HG03354 (cell line): Measurements from ENCODE around the gene ARMC8.
A peak's percentile ranks its signal among the peaks of the same experiment; 100 is the strongest.

Source experiments
- ATAC-seq: cut with Tn5 transposase; IDR thresholded peaks from one replicate; pipeline ENCODE4 v1.9.1; 2021; ENCODE audit warnings: mild to moderate bottlenecking; ENCODE audit not compliant: unreplicated experiment, poor library complexity, severe bottlenecking

The ARMC8 gene

DNA sequence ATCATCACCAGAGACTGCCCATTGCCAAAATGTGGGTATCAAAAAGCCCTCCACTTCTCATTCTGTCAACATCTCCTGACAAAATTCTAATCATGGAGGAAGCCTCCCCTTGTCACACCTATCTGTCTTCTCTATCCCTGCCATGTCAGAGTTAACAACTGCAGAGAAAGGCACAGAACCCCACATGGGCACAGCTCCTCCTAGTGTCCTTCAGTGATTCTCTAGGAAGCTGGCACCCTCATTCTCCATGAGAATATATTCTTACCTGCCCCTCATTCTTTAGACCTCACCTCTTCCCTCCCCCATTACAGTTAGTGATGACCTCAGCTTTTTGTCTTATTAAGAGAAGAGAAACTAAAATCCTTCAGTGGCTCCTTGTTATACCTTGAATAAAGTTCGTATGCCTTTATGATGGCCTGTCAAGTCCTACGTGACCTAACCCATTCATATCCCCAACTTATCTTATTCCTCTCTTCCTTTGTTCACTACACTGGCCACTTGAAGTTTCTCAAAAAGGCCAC is 97.9 kb downstream of the ARMC8 start:
- ATAC-seq = no peak

GRCh38 chr3:138289260-138289659 is 102.2 kb downstream of the ARMC8 start:
- no peak for ATAC-seq

DNA sequence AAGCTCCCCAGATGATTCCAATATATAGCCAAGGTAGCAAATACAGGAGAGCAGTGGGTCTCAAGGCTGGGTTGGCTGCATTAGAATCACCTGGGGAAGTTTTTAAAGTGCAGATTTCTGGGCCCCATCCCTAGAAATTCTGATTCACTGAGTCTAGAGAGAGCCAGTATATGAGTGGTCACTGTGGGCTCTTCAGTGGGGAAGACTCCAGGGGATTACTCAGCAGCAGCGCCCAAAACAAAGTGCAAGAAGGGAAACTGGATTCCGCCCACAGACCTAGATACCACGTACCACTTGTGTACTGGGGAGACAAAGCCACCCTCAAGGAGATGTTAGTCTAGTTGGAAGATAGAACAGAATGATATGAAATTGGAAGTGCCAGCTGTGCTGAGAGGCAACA is 102.6 kb downstream of the ARMC8 start:
- no peak for ATAC-seq

GRCh38 chr3:138296639-138297038 is 109.5 kb downstream of the ARMC8 start:
- ATAC-seq = no peak

DNA sequence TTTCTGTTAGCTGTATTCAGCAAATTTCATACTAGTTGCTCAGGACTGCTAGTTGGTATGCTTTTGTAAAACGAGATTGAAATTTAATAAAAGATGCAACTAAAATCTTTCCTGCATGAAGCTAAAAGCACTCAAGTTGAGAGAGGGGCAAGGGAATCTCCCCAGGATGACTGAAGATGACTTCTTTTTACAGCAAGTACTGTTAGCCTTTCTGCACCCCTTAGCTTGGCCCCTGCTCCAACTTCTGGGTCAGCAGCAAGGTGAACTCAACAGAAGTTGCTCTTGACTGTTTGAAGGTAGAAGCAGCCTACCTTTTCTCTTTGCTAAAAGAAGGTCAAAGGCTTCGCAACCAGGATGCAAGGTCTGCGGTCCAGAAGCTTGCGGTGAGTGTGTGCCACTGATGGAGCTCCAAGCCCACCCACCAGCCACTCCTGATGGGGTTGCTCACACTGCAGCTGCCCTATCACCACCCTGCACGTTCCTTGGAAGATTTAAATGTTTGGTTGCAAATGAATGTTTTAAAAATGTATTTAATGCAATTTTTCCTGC is 110.0 kb downstream of the ARMC8 start:
- ATAC-seq = no peak

DNA sequence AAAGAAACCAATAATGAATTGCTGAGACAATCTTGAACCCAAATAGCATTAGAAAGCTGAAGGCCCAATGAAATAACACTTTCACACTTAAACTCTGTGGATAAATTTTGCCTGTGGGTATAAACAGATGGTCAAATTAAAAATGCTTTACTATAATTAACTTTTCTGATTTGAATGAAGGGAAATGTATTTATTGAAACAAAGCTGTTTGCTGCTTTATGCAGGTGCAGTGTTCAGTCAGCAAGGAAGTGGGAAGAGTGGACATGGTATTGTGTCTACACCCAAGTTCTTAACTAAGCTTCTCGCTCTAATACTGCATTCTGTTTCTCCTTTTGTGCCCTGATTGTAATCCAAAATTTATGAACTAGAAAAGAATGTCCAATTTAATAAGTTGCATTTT is 110.8 kb downstream of the ARMC8 start:
- ATAC-seq = no peak

DNA sequence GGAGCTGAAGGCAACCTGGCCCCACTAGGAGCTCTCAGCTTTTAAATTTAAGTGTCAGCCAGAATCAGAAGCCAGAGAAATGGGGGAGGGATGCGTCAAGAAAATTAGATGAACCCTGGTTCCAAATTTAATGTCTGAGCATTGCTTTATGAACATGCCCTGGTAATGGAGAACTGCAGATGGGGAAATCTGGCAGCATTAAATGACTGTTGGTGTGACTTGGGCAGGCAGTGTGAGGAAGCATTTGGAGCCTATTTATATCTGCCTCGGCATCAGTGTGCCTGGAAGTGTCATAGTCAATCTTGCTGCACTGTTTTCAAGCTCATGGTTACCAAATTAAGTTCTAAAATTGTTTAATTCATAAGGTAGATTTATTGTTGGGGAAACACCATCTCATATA is 113.5 kb downstream of the ARMC8 start:
- no peak for ATAC-seq

DNA sequence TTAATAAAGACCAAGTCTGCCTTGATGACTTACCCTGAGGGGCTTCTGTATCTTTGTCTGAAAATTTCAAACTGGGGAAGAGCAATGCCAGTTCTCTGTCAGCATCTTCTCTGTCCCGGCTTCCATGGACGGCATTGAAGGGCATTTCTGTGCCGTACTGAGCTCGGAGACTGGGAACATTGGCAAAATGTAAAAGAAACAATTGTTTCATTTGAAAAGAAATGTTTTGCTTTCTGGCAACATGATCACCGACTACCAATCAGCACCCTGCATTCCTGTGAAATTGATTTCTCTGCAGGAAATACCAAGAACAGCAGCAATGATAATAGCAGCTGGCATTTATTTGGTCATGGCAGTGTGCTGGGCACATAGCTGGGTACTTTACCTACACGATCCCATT is 116.4 kb downstream of the ARMC8 start:
- no peak for ATAC-seq

- no peak for ATAC-seq
These were observed 120.8 kb downstream of the ARMC8 start for GRCh38 chr3:138307899-138308298.

GRCh38 chr3:138308783-138309182 is 121.7 kb downstream of the ARMC8 start:
- ATAC-seq = no peak

GRCh38 chr3:138310494-138310893 is 123.4 kb downstream of the ARMC8 start:
- ATAC-seq = no peak

DNA sequence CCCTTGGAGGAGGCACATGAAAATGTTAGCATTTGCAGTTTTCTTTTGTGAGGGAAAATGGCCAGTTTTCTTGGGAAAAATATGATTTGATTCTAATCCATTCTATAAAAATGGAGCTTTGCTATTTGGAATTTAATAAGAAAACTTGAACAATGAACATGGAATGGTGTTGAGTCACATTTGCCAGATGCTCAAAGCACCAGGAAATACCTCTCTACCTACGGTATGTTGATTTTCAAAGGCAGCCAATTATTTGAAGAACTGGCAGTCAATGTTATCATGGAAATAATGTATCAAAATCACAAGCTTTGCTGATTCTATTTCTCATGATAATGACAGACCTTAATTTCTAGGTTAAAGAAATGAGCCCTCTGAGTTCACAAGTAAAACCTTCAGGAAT is 127.7 kb downstream of the ARMC8 start:
- no peak for ATAC-seq

DNA sequence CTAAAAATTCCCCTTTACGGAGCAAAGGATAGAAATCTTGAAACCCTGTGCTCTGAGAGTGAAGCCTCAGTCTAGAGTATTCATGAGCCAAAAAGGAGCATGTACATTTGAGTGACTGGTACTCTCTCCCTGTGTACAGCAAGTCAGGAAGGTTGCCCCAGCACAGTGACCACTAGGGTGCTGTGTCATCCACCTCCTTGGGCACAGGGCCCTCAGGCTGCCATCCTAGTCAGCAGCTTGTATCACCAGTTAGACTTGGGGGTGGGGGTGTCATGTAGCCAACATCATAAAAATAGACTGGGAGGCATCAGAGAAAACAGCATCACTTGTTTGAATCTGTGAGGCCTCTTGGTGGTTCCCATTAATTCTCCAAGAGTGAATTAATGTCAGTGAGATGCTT is 130.6 kb downstream of the ARMC8 start:
- ATAC-seq = no peak

GRCh38 chr3:138323971-138324370 is 136.9 kb downstream of the ARMC8 start:
- ATAC-seq = no peak

DNA sequence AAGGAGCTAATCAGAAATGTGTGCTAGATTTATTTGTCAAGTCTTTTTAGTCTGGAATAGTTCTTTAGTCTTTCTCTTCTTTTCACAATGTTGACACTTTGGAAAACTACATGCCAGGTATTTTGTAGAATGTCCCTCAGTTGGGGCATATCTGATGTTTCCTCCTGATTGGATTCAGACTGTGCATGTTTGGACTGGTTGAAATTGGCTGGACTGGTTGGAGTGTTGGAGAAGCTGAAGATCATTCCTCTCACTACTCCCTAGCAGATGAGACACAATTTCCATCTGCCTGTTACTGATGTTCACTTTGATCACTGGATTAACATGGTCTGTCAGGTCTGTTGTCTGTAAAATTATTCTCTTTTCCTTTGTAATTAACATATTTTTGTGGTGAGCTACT is 138.9 kb downstream of the ARMC8 start:
- ATAC-seq = no peak

DNA sequence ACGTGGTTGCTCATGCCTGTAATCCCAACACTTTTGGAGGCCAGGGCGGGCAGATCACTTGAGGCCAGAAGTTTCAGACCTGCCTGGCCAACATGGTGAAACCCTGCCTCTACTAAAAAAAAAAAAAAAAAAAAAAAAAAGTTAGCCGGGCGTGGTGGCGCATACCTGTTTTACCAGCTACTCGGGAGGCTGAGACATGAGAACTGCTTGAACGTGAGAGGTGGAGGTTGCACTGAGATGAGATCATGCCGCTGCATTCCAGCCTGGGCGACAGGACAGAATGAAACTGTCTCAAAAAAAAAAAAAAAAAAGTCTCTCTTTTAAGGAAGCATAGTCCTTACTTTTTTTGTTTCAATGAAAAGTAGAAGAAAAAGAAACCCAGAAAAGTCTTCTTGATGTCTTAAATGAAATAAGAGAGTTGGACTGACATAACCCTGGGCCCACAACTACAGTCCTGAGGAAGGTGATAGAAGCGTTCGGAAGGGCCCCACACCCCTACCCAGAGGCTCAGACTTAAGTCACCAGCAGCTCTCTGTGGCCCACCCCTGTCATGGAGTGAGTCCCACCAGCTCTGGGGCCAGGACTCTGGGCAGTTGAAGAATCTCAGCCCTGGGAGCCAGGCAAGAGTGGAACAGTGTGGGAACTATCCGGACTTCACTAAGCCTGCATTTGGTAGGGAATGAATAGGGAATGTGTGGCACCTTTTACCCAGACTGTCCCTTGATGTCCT is 139.9 kb downstream of the ARMC8 start:
- no peak for ATAC-seq

DNA sequence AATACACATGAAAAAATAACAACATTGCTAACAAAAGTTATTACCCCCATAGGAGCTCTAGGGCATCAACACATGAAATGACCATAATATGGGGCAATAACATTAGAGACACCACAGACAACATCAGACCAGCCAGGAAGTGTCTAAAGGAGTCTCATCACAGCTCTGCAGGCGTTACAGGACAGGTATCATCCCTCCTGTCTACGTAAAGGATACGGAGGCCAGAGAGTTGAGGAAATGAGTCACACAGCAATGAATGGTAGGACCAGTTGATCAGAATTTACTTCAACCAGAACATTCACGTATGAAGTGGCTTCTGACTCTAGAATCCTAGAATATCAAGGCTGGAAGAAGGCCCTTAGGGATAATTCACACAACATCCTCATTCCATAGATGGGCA is 140.7 kb downstream of the ARMC8 start:
- no peak for ATAC-seq

- no peak for ATAC-seq
These were observed 141.2 kb downstream of the ARMC8 start for GRCh38 chr3:138328341-138328740.

DNA sequence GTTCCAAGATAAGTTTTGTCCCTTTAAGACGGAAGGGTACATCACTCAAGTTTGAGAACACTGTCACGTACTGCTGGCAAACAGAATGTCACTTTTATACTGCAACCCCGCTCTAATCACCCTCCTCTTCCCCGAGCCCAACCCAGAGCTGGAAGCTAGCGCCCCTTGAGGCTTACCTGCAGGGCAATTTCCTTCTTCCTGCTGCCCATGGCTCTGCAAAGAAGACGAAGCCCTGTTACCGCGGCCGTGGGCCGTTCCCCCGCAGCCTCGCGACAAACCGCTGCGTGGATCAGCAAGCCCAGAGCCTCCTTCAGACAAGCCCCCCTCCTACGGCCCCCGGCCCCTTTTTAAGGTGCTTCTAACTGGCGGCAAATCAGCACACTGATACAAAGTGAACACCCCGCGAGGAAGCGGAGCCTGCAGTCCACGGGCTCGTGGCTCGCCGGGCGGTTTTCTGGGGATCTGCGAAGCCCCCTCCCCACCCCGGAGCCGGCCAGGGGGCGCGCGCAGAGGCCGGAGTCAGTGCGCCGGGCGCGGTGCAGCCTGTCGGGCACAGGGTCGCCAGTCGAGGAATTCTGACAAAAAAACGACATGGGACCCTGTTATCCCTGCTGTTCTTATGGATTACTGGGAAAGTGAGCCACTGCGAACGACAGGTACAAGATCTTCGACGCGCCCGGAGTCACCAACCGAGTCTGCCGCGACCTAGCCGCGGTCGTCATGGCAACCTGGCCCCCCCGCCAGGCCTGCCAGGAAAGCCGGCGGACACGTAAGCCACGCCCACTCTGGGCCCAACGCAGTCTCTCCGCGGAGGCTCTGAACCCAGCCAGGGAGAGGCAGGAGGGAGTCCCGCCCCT is 142.3 kb downstream of the ARMC8 start, which contains the start of gene NME9:
NME9 (minus strand) TSS at position 725 of the 857 bp plus-strand sequence; CDS start at position 209, 516 bp downstream.
- peak; percentile 83 for ATAC-seq

- no peak for ATAC-seq
These were observed 142.8 kb downstream of the ARMC8 start for GRCh38 chr3:138329984-138330293.
